ENCODE measurements around the gene KLHL15.

- no peak for TF ChIP-seq EZH2phosphoT487 (IDR thresholded peaks at IDR 0.05; ENCODE audit: insufficient read depth, low read depth)
- TF ChIP-seq EZH2 (IDR thresholded peaks at IDR 0.05; ENCODE audit: insufficient read depth, poor library complexity, severe bottlenecking) = no peak
These were observed 37.3 kb downstream of the KLHL15 start for GRCh38 chrX:23989689-23990088.
